Measurements from ENCODE around the gene COL16A1. TPM values are rescaled to one million over a fixed set of nuclear protein-coding genes. Genes with fewer than 3 reads are reported as not detected.

Gene COL16A1
- total RNA-seq, 4 donors from 2014 or later: 67.2 to 169 (median 149) TPM

- TF ChIP-seq POLR2A (IDR thresholded peaks at IDR 0.05) (no peak), EP300 (IDR thresholded peaks at IDR 0.05) (no peak), CTCF (IDR thresholded peaks at IDR 0.05) (no peak), POLR2AphosphoS5 (IDR thresholded peaks at IDR 0.05) (no peak)
- WGBS, 2 donors (ENCODE audit: low coverage in 1 of 2): 83 to 85% methylated on average over 4 of the region's 4 CpGs
- peaks cover 6 to 83% (median 11%) of the 10 kb centered on the region in 3 donors for H3K4me1 ChIP-seq
- H3K9me3 ChIP-seq: no peaks in the 10 kb centered on the region
- no peaks in the 10 kb centered on the region for H3K27me3 ChIP-seq
- no peak overlapping the region for H3K4me3 ChIP-seq
- no peak for ATAC-seq
- no peak overlapping the region for H3K27ac ChIP-seq
- peaks cover 0 to 11% of the 10 kb centered on the region in 2 donors for H3K36me3 ChIP-seq
These were observed 62.9 kb downstream of the COL16A1 start for GRCh38 chr1:31640964-31641363.

- Histone ChIP-seq H3K27ac (no peak overlapping the region), H3K36me3 (peaks cover 0 to 18% of the 10 kb centered on the region in 2 donors), H3K4me1 (peaks cover 6 to 79% (median 11%) of the 10 kb centered on the region in 3 donors), H3K4me3 (no peak overlapping the region), H3K9me3 (no peaks in the 10 kb centered on the region), H3K27me3 (no peaks in the 10 kb centered on the region)
- ATAC-seq: no peak
- TF ChIP-seq EP300 (IDR thresholded peaks at IDR 0.05) (no peak), POLR2AphosphoS5 (IDR thresholded peaks at IDR 0.05) (no peak), CTCF (IDR thresholded peaks at IDR 0.05) (no peak), POLR2A (IDR thresholded peaks at IDR 0.05) (no peak)
These were observed 63.6 kb downstream of the COL16A1 start for GRCh38 chr1:31640179-31640578.

GRCh38 chr1:31639543-31639942 lies 64.3 kb downstream of the COL16A1 start:
- peaks cover 0 to 24% of the 10 kb centered on the region in 2 donors for H3K36me3 ChIP-seq
- no peak overlapping the region for H3K27ac ChIP-seq
- H3K4me1 ChIP-seq: peaks cover 6 to 78% (median 11%) of the 10 kb centered on the region in 3 donors
- no peaks in the 10 kb centered on the region for H3K27me3 ChIP-seq
- WGBS, 2 donors (ENCODE audit: low coverage in 1 of 2): 44 to 64% methylated on average over 5 of the region's 5 CpGs
- ATAC-seq: no peak
- TF ChIP-seq POLR2A (IDR thresholded peaks at IDR 0.05): no peak
- no peak for TF ChIP-seq CTCF (IDR thresholded peaks at IDR 0.05)
- TF ChIP-seq EP300 (IDR thresholded peaks at IDR 0.05): no peak
- TF ChIP-seq POLR2AphosphoS5 (IDR thresholded peaks at IDR 0.05): no peak
- H3K9me3 ChIP-seq: no peaks in the 10 kb centered on the region
- H3K4me3 ChIP-seq: no peak overlapping the region

GRCh38 chr1:31637915-31638673 lies 65.7 kb downstream of the COL16A1 start:
- peaks cover 0 to 39% of the 10 kb centered on the region in 2 donors for H3K36me3 ChIP-seq
- 54 to 64% methylated on average over 3 to 4 of the region's 5 CpGs for WGBS, 2 donors (ENCODE audit: low coverage in 1 of 2)
- peak; percentile 43 for ATAC-seq
- no peak overlapping the region for H3K27ac ChIP-seq
- H3K27me3 ChIP-seq: no peaks in the 10 kb centered on the region
- no peaks in the 10 kb centered on the region for H3K9me3 ChIP-seq
- peaks cover 0 to 67% (median 4%) of the 10 kb centered on the region in 3 donors for H3K4me1 ChIP-seq
- H3K4me3 ChIP-seq: no peak overlapping the region
- TF ChIP-seq EP300 (IDR thresholded peaks at IDR 0.05) (no peak), POLR2A (IDR thresholded peaks at IDR 0.05) (no peak)

GRCh38 chr1:31633117-31633516 lies 70.7 kb downstream of the COL16A1 start:
- no peak overlapping the region for H3K27ac ChIP-seq
- WGBS, 2 donors (ENCODE audit: low coverage in 1 of 2): 56 to 67% methylated on average over 1 to 2 of the region's 4 CpGs
- no peaks in the 10 kb centered on the region for H3K27me3 ChIP-seq
- H3K4me3 ChIP-seq: no peak overlapping the region
- peaks cover 0 to 23% (median 0%) of the 10 kb centered on the region in 3 donors for H3K4me1 ChIP-seq
- no peak for ATAC-seq
- H3K9me3 ChIP-seq: no peaks in the 10 kb centered on the region
- H3K36me3 ChIP-seq: peaks cover 0 to 79% of the 10 kb centered on the region in 2 donors
- TF ChIP-seq POLR2AphosphoS5 (IDR thresholded peaks at IDR 0.05) (no peak), POLR2A (IDR thresholded peaks at IDR 0.05) (no peak), EP300 (IDR thresholded peaks at IDR 0.05) (no peak), CTCF (IDR thresholded peaks at IDR 0.05) (peak in 1 of 4 experiments; percentile 15)
